Hepatocyte (in vitro differentiated cells): ENCODE data around the gene LSM12. TPM values are rescaled to one million over a fixed set of nuclear protein-coding genes. Genes with fewer than 3 reads are reported as not detected.
A peak's percentile ranks its signal among the peaks of the same experiment; 100 is the strongest.

Source experiments
- DNase-seq: peaks from one replicate; pipeline ENCODE4 v3.0.0-alpha.2; 2016; ENCODE audit warnings: low spot score
- H2AFZ ChIP-seq: fragments of 200-600 bp; sonication (generic); 2 replicates; pipeline ENCODE4 v1.6.0; 2016; ENCODE audit warnings: antibody characterized with exemption, mild to moderate bottlenecking
- H3K27ac ChIP-seq: fragments of 200-600 bp; sonication (generic); 2 replicates; pipeline ENCODE4 v1.5.1; 2016; ENCODE audit warnings: mild to moderate bottlenecking
- H3K27me3 ChIP-seq: fragments of 200-600 bp; sonication (generic); 2 replicates; pipeline ENCODE4 v1.6.1; 2016
- H3K36me3 ChIP-seq: fragments of 200-600 bp; sonication (generic); replicated peaks from 2 replicates; pipeline ENCODE4 v1.5.1; 2016; ENCODE audit warnings: low read depth; ENCODE audit not compliant: insufficient read depth
- H3K4me1 ChIP-seq: fragments of 200-600 bp; sonication (generic); 2 replicates; pipeline ENCODE4 v1.5.1; 2016; ENCODE audit warnings: mild to moderate bottlenecking, moderate library complexity; ENCODE audit not compliant: insufficient read depth
- H3K4me2 ChIP-seq: fragments of 200-600 bp; sonication (generic); 2 replicates; pipeline ENCODE4 v1.6.0; 2016
- H3K4me3 ChIP-seq: fragments of 200-600 bp; sonication (generic); 2 replicates; pipeline ENCODE4 v1.5.1; 2016; ENCODE audit warnings: mild to moderate bottlenecking
- H3K79me2 ChIP-seq: fragments of 200-600 bp; sonication (generic); 2 replicates; pipeline ENCODE4 v1.6.0; 2017; ENCODE audit warnings: mild to moderate bottlenecking
- H3K9me2 ChIP-seq: fragments of 200-600 bp; sonication (generic); replicated peaks from 2 replicates; pipeline ENCODE4 v1.6.0; 2017; ENCODE audit warnings: mild to moderate bottlenecking; ENCODE audit not compliant: insufficient read depth
- H3K9me3 ChIP-seq: fragments of 200-600 bp; sonication (generic); 2 replicates; pipeline ENCODE4 v1.5.1; 2016; ENCODE audit warnings: low read depth, mild to moderate bottlenecking
- H4K20me1 ChIP-seq: fragments of 200-600 bp; sonication (generic); 2 replicates; pipeline ENCODE4 v1.6.0; 2016; ENCODE audit warnings: mild to moderate bottlenecking; ENCODE audit not compliant: insufficient read depth, poor library complexity, severe bottlenecking
- CTCF ChIP-seq: fragments of 200-600 bp; sonication (generic); IDR thresholded peaks from 2 replicates; pipeline ENCODE4 v1.5.1; 2016; ENCODE audit warnings: antibody characterized with exemption, mild to moderate bottlenecking; ENCODE audit not compliant: poor library complexity
- EZH2 ChIP-seq: fragments of 200-600 bp; sonication (generic); IDR thresholded peaks from 2 replicates; pipeline ENCODE4 v1.6.1; 2016; ENCODE audit warnings: antibody characterized with exemption, mild to moderate bottlenecking, borderline replicate concordance
- EZH2phosphoT487 ChIP-seq: fragments of 200-600 bp; sonication (generic); IDR thresholded peaks from one replicate; pipeline ENCODE4 v1.6.1; 2018; ENCODE audit warnings: antibody characterized with exemption, mild to moderate bottlenecking, low read depth, moderate library complexity; ENCODE audit not compliant: unreplicated experiment, severe bottlenecking
- WGBS: methylation state at CpG from one replicate; pipeline ENCODE4 v1.1.6; 2016; ENCODE audit warnings: low lambda C conversion rate; ENCODE audit errors: missing lambda C conversion rate; 5-methylcytosine and 5-hydroxymethylcytosine counted together
- polyA plus RNA-seq: library from polyadenylated mRNA; unstranded; fragments of >200 nt; fragmentation: Nextera tagmentation; extraction: Ambion mirVana; gene quantifications from 2 replicates; pipeline ENCODE4 v1.2.1, GENCODE V29; 2016
- total RNA-seq: library from RNA; depleted of rRNA; stranded (reverse); fragments of >200 nt; gene quantifications from 2 replicates; pipeline ENCODE4 v1.2.3, GENCODE V29; 2014

LSM12 gene
- total and polyA plus RNA-seq, 2 experiments from 2014 or later = 40.4 to 44.5 TPM

DNA sequence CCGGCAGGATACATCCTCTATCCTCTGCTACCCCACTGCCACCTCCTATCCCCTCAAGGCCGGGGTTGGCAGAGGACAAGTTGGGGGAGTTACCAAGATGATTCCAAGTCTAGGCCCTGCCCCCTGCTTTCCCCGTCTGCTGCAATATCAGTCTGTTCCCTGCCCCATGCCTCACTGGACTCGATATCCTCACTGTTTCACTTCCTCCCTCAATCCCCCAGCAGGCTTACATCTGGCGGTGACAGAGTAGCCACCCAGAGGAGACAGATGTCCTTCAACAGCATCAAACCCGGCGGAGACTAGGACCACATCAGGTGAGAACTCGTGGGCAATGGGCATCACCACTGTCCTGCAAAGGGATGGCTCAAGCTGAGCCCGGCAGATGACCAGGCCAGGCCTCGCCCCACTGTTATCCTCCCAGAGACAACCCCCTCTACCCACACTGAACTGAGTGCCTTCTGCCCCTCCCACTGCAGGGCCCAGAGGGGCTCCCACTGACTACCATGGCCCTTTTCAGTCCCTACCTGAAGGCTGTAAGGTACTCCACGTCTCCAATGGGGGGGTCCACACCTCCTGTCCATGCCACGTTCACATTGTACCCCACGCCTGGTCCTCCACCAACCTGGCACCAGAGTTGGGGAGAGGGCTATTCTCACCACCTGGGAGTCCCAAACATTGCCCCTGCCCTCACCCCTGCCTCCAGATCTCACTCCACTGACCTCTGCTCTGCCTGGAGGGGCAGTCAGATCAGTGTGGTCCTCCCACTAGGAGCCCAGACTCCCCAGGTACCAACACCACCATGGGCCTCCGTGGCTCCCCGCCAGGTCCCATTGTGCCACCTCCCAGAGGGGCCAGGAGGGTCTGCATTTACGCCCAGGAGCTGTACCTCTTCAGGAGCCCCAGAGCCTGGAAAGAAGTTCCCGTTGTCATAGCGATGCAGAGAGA, 13.7 kb upstream of the LSM12 start:
- TF ChIP-seq EZH2phosphoT487 = no peak
- no peak overlapping the region for H2AFZ ChIP-seq
- H3K4me2 ChIP-seq = no peak overlapping the region
- no peak overlapping the region for H3K27ac ChIP-seq
- peaks cover 12% of the 10 kb centered on the region for H3K4me1 ChIP-seq
- H3K79me2 ChIP-seq = no peaks in the 10 kb centered on the region
- H3K9me2 ChIP-seq = no peaks in the 10 kb centered on the region
- H3K27me3 ChIP-seq = no peaks in the 10 kb centered on the region
- WGBS = 95% methylated on average over 18 of the region's 18 CpGs
- no peak overlapping the region for H3K4me3 ChIP-seq
- no peaks in the 10 kb centered on the region for H3K36me3 ChIP-seq
- no peaks in the 10 kb centered on the region for H3K9me3 ChIP-seq
- DNase-seq = no peak
- no peaks in the 10 kb centered on the region for H4K20me1 ChIP-seq

- Histone ChIP-seq H3K4me2 (no peak overlapping the region), H3K27me3 (no peaks in the 10 kb centered on the region), H4K20me1 (no peaks in the 10 kb centered on the region), H2AFZ (no peak overlapping the region), H3K4me1 (peaks cover 12% of the 10 kb centered on the region), H3K36me3 (no peaks in the 10 kb centered on the region), H3K9me3 (no peaks in the 10 kb centered on the region), H3K27ac (no peak overlapping the region), H3K4me3 (no peak overlapping the region), H3K79me2 (peaks cover 6% of the 10 kb centered on the region), H3K9me2 (no peaks in the 10 kb centered on the region)
- WGBS = 94% methylated on average over 12 of the region's 19 CpGs
- no peak for TF ChIP-seq CTCF
- TF ChIP-seq EZH2phosphoT487 = no peak
- TF ChIP-seq EZH2 = no peak
- no peak for DNase-seq
Measured at GRCh38 chr17:44078412-44078811, 11.9 kb upstream of the LSM12 start.

- no peak overlapping the region for H3K4me2 ChIP-seq
- no peak overlapping the region for H2AFZ ChIP-seq
- H3K79me2 ChIP-seq = peaks cover 15% of the 10 kb centered on the region
- peak overlapping the region; percentile 43 for H3K27ac ChIP-seq
- H3K9me3 ChIP-seq = no peaks in the 10 kb centered on the region
- no peaks in the 10 kb centered on the region for H3K36me3 ChIP-seq
- no peak overlapping the region for H3K4me3 ChIP-seq
- peaks cover 12% of the 10 kb centered on the region for H3K4me1 ChIP-seq
- WGBS = 92% methylated on average over 4 of the region's 4 CpGs
- H3K9me2 ChIP-seq = no peaks in the 10 kb centered on the region
- H3K27me3 ChIP-seq = no peaks in the 10 kb centered on the region
- no peaks in the 10 kb centered on the region for H4K20me1 ChIP-seq
- DNase-seq = no peak
- TF ChIP-seq CTCF (no peak), EZH2phosphoT487 (no peak), EZH2 (no peak)
Measured at GRCh38 chr17:44077595-44077909, 11.1 kb upstream of the LSM12 start.

GRCh38 chr17:44076716-44077594, 10.5 kb upstream of the LSM12 start:
- Histone ChIP-seq H3K4me3 (no peak overlapping the region), H3K4me1 (peaks cover 14% of the 10 kb centered on the region), H3K27me3 (no peaks in the 10 kb centered on the region), H3K79me2 (peaks cover 21% of the 10 kb centered on the region), H3K9me3 (no peaks in the 10 kb centered on the region), H2AFZ (no peak overlapping the region), H3K9me2 (no peaks in the 10 kb centered on the region), H4K20me1 (no peaks in the 10 kb centered on the region), H3K27ac (peak overlapping the region; percentile 43), H3K36me3 (no peaks in the 10 kb centered on the region), H3K4me2 (peak overlapping the region; percentile 8)
- no peak for DNase-seq
- TF ChIP-seq EZH2 (no peak), CTCF (no peak), EZH2phosphoT487 (no peak)
- WGBS = 77% methylated on average over 6 of the region's 6 CpGs
